Measurements from ENCODE around the gene MDM1.

The MDM1 gene

GRCh38 chr12:68356060-68356695 is 24.0 kb upstream of the MDM1 start:
- DNase-seq = no peak

- DNase-seq = no peak
These were observed 22.9 kb upstream of the MDM1 start for GRCh38 chr12:68354977-68355541.

DNA sequence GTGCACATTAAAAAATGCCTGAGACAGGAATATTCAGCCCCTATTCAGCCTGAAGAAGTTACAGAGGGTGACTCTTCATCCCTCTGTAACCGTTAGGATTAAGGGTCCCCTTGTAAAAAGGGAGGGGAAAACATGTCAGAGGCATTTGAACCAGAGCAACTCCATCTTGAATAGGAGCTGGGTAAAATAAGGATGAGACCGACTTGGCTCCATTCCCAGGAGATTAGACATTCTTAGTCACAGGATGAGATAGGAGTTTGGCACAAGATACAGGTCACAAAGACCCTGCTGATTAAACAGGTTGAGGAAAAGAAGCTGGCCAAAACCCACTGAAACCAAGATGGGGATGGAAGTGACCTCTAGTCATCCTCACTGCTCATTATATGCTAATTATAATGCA is 19.9 kb upstream of the MDM1 start:
- DNase-seq = no peak

DNA sequence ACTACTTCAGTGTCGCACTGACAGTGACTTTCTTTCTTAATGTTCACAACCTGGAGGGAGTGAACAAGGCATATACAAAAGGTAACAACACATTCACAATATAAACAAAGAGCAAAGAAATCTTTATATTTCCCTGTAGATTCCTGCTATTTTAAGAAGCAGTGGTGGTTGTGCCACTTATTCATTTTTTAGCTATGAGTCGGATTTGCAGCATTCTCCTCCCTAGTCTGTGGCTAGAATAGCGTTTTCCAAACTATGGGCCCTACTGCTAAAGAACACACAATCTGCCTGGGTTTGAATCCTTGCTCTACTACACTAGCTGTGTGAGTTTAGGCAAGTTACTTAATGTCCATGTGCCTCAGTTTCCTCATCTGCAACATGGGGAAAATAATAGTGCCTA is 18.6 kb upstream of the MDM1 start:
- no peak for DNase-seq

DNA sequence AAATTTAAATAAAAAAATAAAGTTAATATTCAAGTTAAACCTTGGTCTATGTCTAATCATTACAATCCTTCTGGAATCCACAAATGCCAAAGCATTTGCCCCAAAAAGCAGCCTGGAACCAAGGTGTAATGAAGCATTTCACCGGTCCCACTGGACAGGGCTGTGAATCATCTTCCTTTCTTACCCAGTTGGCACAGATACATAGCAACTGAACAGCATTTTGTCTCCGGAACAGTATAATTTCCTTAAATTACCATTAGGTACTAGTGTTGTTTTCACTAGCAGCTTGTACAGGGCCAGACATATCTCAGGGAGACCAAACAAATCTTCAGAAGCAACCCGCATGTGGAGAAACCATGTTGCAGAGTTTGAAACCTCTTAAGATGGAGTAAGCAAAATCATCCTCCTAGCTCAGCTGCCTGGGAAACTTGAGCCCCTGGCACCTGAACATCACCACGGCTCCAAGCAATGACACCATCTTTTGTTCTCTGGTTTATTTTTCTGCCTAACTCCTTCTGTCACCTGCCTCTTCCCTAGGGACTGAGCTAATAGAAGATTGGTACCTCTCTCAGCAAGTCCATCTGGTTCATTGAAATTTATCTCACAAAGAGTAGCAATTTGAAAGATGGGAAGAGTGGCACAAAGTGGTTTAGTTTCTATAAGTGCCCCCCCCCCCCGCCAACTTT is 17.9 kb upstream of the MDM1 start:
- no peak for DNase-seq

- DNase-seq = no peak
These were observed 17.1 kb upstream of the MDM1 start for GRCh38 chr12:68349220-68349621.

GRCh38 chr12:68348419-68348818 is 16.3 kb upstream of the MDM1 start:
- no peak for DNase-seq

- DNase-seq = no peak
These were observed 13.6 kb upstream of the MDM1 start for GRCh38 chr12:68345763-68346162.

DNA sequence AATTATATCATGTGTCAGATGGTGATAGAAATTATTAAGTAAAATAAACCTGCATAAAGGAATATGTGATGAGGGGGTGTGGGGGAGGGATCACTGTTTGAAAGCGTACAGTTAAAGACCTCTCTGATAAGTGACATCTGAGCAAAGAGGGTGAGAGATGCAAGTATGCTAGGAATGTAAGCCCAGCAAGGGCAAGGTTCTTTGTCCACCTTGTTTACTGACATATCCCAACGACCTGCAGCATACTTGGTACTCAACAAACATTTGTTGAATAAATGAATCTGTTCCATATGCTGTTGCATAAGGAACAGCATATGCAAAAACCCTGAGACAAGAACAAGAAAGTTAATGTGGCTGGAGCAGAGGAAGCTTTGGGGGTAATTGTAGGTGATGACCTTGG is 12.0 kb upstream of the MDM1 start:
- no peak for DNase-seq

DNA sequence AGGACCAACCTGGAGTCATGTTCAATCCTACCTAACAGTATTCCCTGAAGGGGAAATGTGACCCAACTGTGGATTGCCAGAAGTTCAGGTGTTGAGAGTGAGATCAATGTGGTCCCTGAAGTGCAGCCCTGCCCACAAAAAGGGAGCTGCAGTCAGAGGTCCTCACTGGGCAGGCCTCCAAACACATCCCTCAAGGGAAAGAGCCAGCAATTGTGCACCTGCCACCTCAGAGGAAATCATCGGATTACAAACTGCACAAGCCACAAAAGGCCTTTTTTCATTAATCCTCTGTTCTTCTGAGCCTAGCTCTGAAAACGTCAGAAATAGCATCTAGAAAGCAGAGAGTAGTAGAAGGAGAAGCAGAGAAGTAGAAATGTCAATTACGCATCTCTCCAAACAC is 10.8 kb upstream of the MDM1 start:
- no peak for DNase-seq

- DNase-seq = no peak
These were observed 9.7 kb upstream of the MDM1 start for GRCh38 chr12:68341822-68342221.

DNA sequence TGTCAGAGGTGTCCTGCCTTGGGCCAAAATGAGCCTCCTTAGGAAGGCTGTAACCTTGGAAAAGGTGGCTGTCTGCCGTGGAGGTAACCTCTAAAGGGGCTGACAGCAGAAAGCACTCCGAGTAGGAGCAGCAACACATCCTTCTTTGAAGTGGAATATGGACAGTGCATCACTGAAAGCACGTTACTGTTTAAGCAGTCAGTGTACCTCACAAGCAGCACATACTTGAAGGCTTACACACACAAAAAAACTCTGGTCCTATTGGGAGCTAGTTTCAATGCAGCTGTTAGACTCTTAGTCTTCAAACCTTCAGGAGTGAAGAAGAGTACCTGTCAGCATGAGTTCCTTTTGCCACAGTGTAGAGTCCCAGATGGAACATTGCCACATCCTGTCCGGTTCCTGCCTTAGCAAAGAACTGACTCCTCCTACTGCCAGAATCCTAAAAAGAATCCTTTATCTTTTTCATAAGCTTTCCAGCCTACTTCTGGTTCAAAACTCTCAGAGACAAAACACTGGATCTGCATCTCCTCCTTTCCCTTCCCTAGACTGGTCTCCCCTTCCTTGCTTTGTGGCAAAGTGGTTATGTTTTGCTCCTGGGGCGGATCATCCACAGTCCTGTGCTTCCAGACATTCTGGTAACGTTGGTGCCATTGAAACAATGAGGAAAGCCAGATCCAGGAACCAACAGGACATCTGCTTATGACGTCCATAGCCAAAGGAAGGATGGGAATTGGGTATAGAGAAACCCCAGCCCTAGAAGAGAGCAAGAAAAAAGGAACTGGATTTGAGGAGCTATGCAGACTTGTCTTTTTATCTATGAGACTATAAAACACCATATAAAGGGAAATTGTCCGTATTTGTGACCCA is 8.5 kb upstream of the MDM1 start:
- no peak for DNase-seq

DNA sequence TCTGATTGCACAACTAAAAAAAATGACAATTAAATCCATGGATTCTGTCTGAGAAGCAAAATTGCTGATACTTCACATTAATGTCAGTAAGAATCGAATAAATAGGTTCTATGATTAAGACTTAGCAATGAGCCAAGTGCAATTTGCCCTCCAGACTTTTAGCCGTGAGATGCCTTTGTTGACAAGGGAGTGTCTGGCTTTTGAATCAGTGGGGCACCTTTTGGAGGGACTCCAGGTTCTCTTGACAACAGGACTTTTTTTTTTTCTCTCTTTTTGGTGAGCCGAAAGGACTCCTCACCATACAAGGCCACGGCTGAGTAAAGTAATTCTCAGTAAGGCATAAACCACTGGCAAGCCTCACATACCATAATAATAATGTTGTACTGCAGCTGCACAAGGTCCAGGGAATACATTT is 4.7 kb upstream of the MDM1 start:
- DNase-seq = no peak

DNA sequence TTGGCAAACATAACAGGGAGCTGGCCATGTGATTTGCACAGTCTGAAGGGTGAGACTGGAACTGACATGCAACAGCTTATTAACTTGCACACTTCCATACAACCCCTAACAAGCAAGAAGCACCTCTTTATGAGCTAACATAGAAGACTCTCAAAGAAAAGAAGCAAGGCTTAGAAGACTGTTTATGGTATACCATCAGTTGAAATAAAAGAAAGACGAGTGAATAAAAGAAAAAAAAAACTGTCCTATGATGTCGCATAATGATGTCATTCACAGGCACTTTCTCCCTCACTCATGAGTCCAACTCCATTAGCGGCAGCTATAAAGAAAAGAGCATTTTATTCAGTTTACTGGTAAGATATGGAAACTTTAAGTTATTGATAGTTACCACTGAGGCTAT is 3.3 kb upstream of the MDM1 start:
- no peak for DNase-seq

DNA sequence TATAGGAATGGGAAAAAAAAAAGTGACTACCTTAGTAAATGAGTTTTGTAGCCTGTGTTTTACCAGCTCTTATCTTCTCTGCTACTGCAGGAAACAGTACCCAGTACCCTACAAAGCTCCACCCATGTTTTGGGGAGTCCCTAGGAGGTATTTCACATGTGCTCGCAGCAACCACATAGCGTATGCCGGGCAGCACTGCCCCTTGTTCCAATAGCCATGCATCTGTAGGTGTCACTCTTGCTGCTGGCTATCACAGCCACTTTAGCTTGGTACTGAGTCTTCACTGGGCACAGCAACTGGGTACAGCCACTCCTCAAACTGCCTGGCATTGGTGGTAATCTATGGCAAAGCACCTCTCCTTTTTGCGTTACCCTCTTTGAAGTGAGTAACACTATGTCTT is 2.0 kb upstream of the MDM1 start:
- DNase-seq = no peak

- DNase-seq = no peak
These were observed 817 bp upstream of the MDM1 start for GRCh38 chr12:68332728-68333630.

- DNase-seq = no peak
These were observed 678 bp downstream of the MDM1 start for GRCh38 chr12:68331500-68331868.

DNA sequence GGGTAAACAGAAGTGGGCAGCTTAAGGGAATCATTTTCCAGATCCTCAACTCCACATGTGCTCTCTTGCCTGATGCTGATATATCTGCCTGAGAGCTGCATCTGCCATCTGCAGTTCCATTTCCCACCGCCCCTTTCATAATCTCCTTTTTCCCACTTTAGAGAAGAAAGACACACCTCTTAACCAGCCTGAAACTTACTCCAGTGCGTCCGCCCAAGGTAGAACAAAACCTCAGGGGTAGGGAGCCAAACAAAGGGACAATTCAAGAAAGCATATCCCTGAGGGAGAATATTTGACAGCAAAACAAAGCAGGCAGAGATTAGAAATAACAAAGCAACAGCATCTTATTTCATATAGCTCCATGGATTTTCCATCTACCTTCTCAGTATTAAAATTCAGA is 4.3 kb downstream of the MDM1 start:
- no peak for DNase-seq

- DNase-seq = no peak
These were observed 5.4 kb downstream of the MDM1 start for GRCh38 chr12:68326716-68327115.

- no peak for DNase-seq
These were observed 6.2 kb downstream of the MDM1 start for GRCh38 chr12:68325966-68326365.

- DNase-seq = no peak
These were observed 7.6 kb downstream of the MDM1 start for GRCh38 chr12:68324531-68324930.

DNA sequence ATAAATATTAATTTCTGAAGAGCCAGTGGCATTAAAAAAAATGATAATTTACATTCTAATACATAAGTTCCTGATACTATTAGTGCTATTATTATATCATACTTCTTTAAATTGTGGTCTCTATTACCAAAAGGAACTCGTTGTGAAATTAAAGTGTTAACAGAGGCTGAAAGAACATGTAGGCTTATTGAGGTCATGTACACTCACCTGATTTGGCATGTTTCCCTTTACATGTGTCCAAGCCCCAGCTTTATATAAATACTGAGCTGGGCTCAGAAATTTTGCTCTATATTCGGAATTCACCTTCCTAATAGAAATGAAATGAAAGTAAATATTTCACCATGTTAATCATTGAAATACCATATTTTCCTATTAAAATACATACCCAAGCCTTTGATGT is 11.0 kb downstream of the MDM1 start:
- no peak for DNase-seq

Data from GOT3 (cell line).